Stimulated activated CD4-positive, alpha-beta T cell treated with anti-CD3 and anti-CD28 coated beads, Interleukin-12 subunit alpha, Interleukin-12 subunit beta, amount 100 ng/mL, for 48 hours (primary cell): ENCODE data around the gene RBPJL.

Source experiments
- DNase-seq, 3 donors: peaks; one replicate each; pipeline ENCODE4 v3.0.0-alpha.2; 2020; ENCODE audit warnings: low read depth in 2 of 3, low spot score in 1 of 3

RBPJL gene

GRCh38 chr20:45316150-45317080 lies 9.8 kb downstream of the RBPJL start:
- no peak for DNase-seq

- DNase-seq, result no peak
These were observed 11.2 kb downstream of the RBPJL start for GRCh38 chr20:45317826-45318225.

- DNase-seq, result no peak
These were observed 11.8 kb downstream of the RBPJL start for GRCh38 chr20:45318386-45318939.

GRCh38 chr20:45318948-45319347 lies 12.3 kb downstream of the RBPJL start:
- no peak for DNase-seq

GRCh38 chr20:45320948-45321595 lies 14.4 kb downstream of the RBPJL start:
- DNase-seq, result no peak

GRCh38 chr20:45322952-45323383 lies 16.3 kb downstream of the RBPJL start:
- no peak for DNase-seq

GRCh38 chr20:45323731-45324130 lies 17.1 kb downstream of the RBPJL start:
- no peak for DNase-seq

GRCh38 chr20:45325371-45325770 lies 18.7 kb downstream of the RBPJL start:
- no peak for DNase-seq

GRCh38 chr20:45328451-45328850 lies 21.8 kb downstream of the RBPJL start:
- DNase-seq, result no peak

GRCh38 chr20:45329497-45330319 lies 23.1 kb downstream of the RBPJL start:
- DNase-seq, result no peak

GRCh38 chr20:45330476-45330875 lies 23.8 kb downstream of the RBPJL start:
- DNase-seq, result no peak

- DNase-seq, result no peak
These were observed 30.1 kb downstream of the RBPJL start for GRCh38 chr20:45336530-45337366.

GRCh38 chr20:45337367-45338120 lies 30.9 kb downstream of the RBPJL start:
- DNase-seq, result no peak

- DNase-seq, result no peak
These were observed 31.7 kb downstream of the RBPJL start for GRCh38 chr20:45338121-45339030.

- DNase-seq, result no peak
These were observed 32.4 kb downstream of the RBPJL start for GRCh38 chr20:45339084-45339483.

- DNase-seq, result no peak
These were observed 33.2 kb downstream of the RBPJL start for GRCh38 chr20:45339799-45340198.

- DNase-seq, result no peak
These were observed 33.7 kb downstream of the RBPJL start for GRCh38 chr20:45340236-45340847.

- DNase-seq, result no peak
These were observed 34.3 kb downstream of the RBPJL start for GRCh38 chr20:45340951-45341350.
